ENCODE measurements around the gene IRF2BPL. TPM values are rescaled to one million over a fixed set of nuclear protein-coding genes. Genes with fewer than 3 reads are reported as not detected.

IRF2BPL gene
- total RNA-seq (10 to 100 TPM in 1 of 2 donors, 1 to 10 TPM in 1; 7.6 to 15.8 TPM), polyA plus RNA-seq (1 to 10 TPM; 3.8 to 7.1 TPM)

DNA sequence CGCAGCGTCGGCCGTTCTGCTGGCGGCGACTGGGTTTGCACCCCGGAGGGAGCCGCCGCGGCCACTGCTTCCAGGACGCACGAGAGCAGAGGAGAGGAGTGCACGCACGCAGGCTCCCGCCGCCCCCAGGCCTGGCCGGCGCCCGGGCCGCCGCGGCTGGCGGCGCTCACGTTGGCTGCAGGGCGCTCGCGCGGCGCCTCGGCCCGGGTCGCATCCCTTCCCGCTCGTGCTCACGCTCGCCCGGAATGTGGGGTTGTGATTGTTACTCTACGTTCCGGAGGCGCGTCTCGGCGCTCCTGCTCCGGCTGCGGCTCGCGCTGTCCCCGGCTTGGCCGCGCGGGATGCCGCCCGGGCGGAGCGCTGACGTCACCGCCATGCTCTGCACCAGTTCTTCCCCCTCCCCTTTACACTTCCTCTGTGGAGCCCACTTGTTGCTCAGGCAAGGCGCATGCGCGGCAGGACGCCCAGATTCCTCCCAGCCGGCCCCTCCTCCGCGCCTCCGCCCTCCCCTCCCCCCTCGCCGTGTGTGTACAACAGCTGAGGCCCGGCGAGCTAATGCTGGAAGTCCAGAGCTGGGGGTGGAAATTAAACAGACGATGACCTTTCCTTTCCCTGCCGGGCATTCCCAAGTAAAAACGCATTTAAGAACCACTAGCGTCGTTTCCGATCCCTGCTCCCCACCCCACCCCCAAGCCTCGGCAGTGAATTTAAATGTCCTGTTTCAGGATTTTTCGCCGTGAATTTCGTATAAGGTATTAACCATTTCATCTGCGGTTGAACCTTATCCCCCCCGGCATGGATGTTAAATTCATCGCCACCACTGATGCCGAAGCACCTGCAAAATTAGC lies at the start of gene IRF2BPL:
IRF2BPL (minus strand) TSS at position 325 of the 848 bp plus-strand sequence. CDS start 916 bp downstream, outside the sequence.
- TF ChIP-seq SP1 (IDR thresholded peaks at IDR 0.05) (peak; percentile 96), RAD21 (IDR thresholded peaks at IDR 0.05) (peak; percentile 55 to 71), RXRA (IDR thresholded peaks at IDR 0.05) (peak; percentile 87 to 90), FOXA2 (IDR thresholded peaks at IDR 0.05) (peak; percentile 55), ZBTB33 (IDR thresholded peaks at IDR 0.05) (peak; percentile 83), YY1 (IDR thresholded peaks at IDR 0.05) (peak; percentile 83), GABPA (IDR thresholded peaks at IDR 0.05 in 1 of 2, conservative IDR thresholded peaks at IDR 0.05 in 1 of 2) (peak; percentile 17 to 58), NR2F2 (IDR thresholded peaks at IDR 0.05) (peak; percentile 91), HNF4A (conservative IDR thresholded peaks at IDR 0.05) (peak; percentile 66 to 71), EGR1 (IDR thresholded peaks at IDR 0.05; ENCODE audit: low read depth in 2 of 2) (peak; percentile 60 to 94), JUND (IDR thresholded peaks at IDR 0.05) (peak in 1 of 2 donors; percentile 80), CTCF (IDR thresholded peaks at IDR 0.05; ENCODE audit: low read depth, low read length, missing input control) (no peak), HNF4G (IDR thresholded peaks at IDR 0.05) (peak; percentile 29), TAF1 (conservative IDR thresholded peaks at IDR 0.05) (no peak), MAX (IDR thresholded peaks at IDR 0.05) (peak; percentile 97), FOXA1 (IDR thresholded peaks at IDR 0.05) (peak; percentile 81)
- TF ChIP-seq, protein P1, sequence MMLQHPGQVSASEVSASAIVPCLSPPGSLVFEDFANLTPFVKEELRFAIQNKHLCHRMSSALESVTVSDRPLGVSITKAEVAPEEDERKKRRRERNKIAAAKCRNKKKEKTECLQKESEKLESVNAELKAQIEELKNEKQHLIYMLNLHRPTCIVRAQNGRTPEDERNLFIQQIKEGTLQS (IDR thresholded peaks at IDR 0.05), result peak; percentile 62
- TF ChIP-seq, protein P2, sequence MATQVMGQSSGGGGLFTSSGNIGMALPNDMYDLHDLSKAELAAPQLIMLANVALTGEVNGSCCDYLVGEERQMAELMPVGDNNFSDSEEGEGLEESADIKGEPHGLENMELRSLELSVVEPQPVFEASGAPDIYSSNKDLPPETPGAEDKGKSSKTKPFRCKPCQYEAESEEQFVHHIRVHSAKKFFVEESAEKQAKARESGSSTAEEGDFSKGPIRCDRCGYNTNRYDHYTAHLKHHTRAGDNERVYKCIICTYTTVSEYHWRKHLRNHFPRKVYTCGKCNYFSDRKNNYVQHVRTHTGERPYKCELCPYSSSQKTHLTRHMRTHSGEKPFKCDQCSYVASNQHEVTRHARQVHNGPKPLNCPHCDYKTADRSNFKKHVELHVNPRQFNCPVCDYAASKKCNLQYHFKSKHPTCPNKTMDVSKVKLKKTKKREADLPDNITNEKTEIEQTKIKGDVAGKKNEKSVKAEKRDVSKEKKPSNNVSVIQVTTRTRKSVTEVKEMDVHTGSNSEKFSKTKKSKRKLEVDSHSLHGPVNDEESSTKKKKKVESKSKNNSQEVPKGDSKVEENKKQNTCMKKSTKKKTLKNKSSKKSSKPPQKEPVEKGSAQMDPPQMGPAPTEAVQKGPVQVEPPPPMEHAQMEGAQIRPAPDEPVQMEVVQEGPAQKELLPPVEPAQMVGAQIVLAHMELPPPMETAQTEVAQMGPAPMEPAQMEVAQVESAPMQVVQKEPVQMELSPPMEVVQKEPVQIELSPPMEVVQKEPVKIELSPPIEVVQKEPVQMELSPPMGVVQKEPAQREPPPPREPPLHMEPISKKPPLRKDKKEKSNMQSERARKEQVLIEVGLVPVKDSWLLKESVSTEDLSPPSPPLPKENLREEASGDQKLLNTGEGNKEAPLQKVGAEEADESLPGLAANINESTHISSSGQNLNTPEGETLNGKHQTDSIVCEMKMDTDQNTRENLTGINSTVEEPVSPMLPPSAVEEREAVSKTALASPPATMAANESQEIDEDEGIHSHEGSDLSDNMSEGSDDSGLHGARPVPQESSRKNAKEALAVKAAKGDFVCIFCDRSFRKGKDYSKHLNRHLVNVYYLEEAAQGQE (IDR thresholded peaks at IDR 0.05), result peak; percentile 89
- WGBS, result under 1% methylated on average over 84 of the region's 84 CpGs
- peaks cover 19 to 55% (median 34%) of the 10 kb centered on the region in 4 donors for H3K4me1 ChIP-seq (ENCODE audit: control insufficient read depth in 4 of 4, insufficient read depth in 4 of 4, low read length in 3 of 4)

More for the DNA sequence above, at the start of gene IRF2BPL:
- Histone ChIP-seq H3K27me3 (ENCODE audit: control insufficient read depth in 4 of 4, insufficient read depth in 4 of 4, low read length in 3 of 4) (no peaks in the 10 kb centered on the region), H3K9ac (ENCODE audit: low read depth in 1 of 2, low read length in 2 of 2) (peak within 1 kb of the TSS; percentile 81 to 85), H3K27ac (ENCODE audit: low read depth in 1 of 2, low read length in 2 of 2) (peak within 1 kb of the TSS; percentile 98 to 99), H3K36me3 (ENCODE audit: control insufficient read depth in 4 of 4, insufficient read depth in 3 of 4, low read depth in 1 of 4, low read length in 3 of 4) (peaks cover 0 to 2% (median 0%) of the 10 kb centered on the region in 4 donors), H3K9me3 (ENCODE audit: control insufficient read depth in 4 of 4, low read length in 3 of 4) (no peaks in the 10 kb centered on the region), H3K4me3 (ENCODE audit: low read depth in 1 of 3, low read length in 3 of 3) (peak within 1 kb of the TSS; percentile 63 to 96 (median 81))
- peak; percentile 94 for DNase-seq (ENCODE audit: low spot score)
